ENCODE results near the gene POFUT2.

Gene POFUT2

GRCh38 chr21:45253633-45254459 is 33.8 kb downstream of the POFUT2 start:
- TF ChIP-seq SIN3A (IDR thresholded peaks at IDR 0.05; ENCODE audit: borderline replicate concordance, insufficient read depth, low read length) = no peak
- TF ChIP-seq FOXP2 (optimal IDR thresholded peaks at IDR 0.05; ENCODE audit: borderline replicate concordance, extremely low read depth, extremely low read length, insufficient read depth) = no peak
- no peak for TF ChIP-seq REST (IDR thresholded peaks at IDR 0.05; ENCODE audit: insufficient read depth in 1 of 2, low read depth in 2 of 2, low read length in 2 of 2)
- TF ChIP-seq POLR2AphosphoS5 (IDR thresholded peaks at IDR 0.05; ENCODE audit: low read depth, low read length) = no peak
- no peak for TF ChIP-seq TAF1 (IDR thresholded peaks at IDR 0.05; ENCODE audit: borderline replicate concordance, insufficient read depth, low read length)

- TF ChIP-seq FOXP2 (optimal IDR thresholded peaks at IDR 0.05; ENCODE audit: borderline replicate concordance, extremely low read depth, extremely low read length, insufficient read depth) (no peak), REST (IDR thresholded peaks at IDR 0.05; ENCODE audit: insufficient read depth in 1 of 2, low read depth in 2 of 2, low read length in 2 of 2) (no peak), POLR2AphosphoS5 (IDR thresholded peaks at IDR 0.05; ENCODE audit: low read depth, low read length) (no peak), TAF1 (IDR thresholded peaks at IDR 0.05; ENCODE audit: borderline replicate concordance, insufficient read depth, low read length) (no peak), SIN3A (IDR thresholded peaks at IDR 0.05; ENCODE audit: borderline replicate concordance, insufficient read depth, low read length) (no peak)
Measured at GRCh38 chr21:45253180-45253579, 34.5 kb downstream of the POFUT2 start.

GRCh38 chr21:45252448-45252925 is 35.2 kb downstream of the POFUT2 start:
- TF ChIP-seq REST (IDR thresholded peaks at IDR 0.05; ENCODE audit: insufficient read depth in 1 of 2, low read depth in 2 of 2, low read length in 2 of 2) (no peak), TAF1 (IDR thresholded peaks at IDR 0.05; ENCODE audit: borderline replicate concordance, insufficient read depth, low read length) (no peak), SIN3A (IDR thresholded peaks at IDR 0.05; ENCODE audit: borderline replicate concordance, insufficient read depth, low read length) (no peak), FOXP2 (optimal IDR thresholded peaks at IDR 0.05; ENCODE audit: borderline replicate concordance, extremely low read depth, extremely low read length, insufficient read depth) (no peak), POLR2AphosphoS5 (IDR thresholded peaks at IDR 0.05; ENCODE audit: low read depth, low read length) (no peak)

- TF ChIP-seq REST (IDR thresholded peaks at IDR 0.05; ENCODE audit: insufficient read depth in 1 of 2, low read depth in 2 of 2, low read length in 2 of 2) = no peak
Measured at GRCh38 chr21:45251635-45252447, 35.9 kb downstream of the POFUT2 start.

Measured in PFSK-1 (cell line).